Thyroid gland (tissue), 4 donors: ENCODE measurements around the gene C16orf89. TPM values are rescaled to one million over a fixed set of nuclear protein-coding genes. Genes with fewer than 3 reads are reported as not detected.

Source experiments
- DNase-seq, 2 donors: peaks; one replicate each; pipeline ENCODE4 v3.0.0-alpha.2; 2019
- H3K27ac ChIP-seq, 3 donors: fragments of 200-600 bp; sonication (generic); 1 replicate in 2 of 3; 2 replicates in 1 of 3; pipeline ENCODE4 v1.5.1; 2016 to 2019; ENCODE audit warnings: mild to moderate bottlenecking in 1 of 3, moderate library complexity in 1 of 3
- H3K27me3 ChIP-seq: fragments of 200-600 bp; sonication (generic); one replicate; pipeline ENCODE4 v1.5.1; 2019
- H3K36me3 ChIP-seq, 2 donors: fragments of 200-600 bp; sonication (generic); one replicate each; pipeline ENCODE4 v1.5.1; 2016 to 2019
- H3K4me1 ChIP-seq, 2 donors: fragments of 200-600 bp; sonication (generic); one replicate each; pipeline ENCODE4 v1.5.1; 2017 to 2019
- H3K4me3 ChIP-seq, 3 donors: fragments of 200-600 bp; sonication (generic); replicated peaks in 1 of 3; 1 replicate in 2 of 3; 2 replicates in 1 of 3; pipeline ENCODE4 v1.5.1; 2016; ENCODE audit warnings: mild to moderate bottlenecking in 1 of 3
- H3K9me3 ChIP-seq: fragments of 200-600 bp; sonication (generic); one replicate; pipeline ENCODE4 v1.5.1; 2017
- POLR2A ChIP-seq, 2 donors: fragments of 450-650 bp; IDR thresholded peaks; one replicate each; pipeline ENCODE4 v1.6.1; 2017; ENCODE audit warnings: antibody characterized with exemption in 2 of 2, mild to moderate bottlenecking in 2 of 2, moderate library complexity in 1 of 2
- WGBS, 2 donors: methylation state at CpG; one replicate each; pipeline ENCODE4 v1.1.5; 2017; 5-methylcytosine and 5-hydroxymethylcytosine counted together
- intact Hi-C: fragments of 100-400 bp; cut with DNase I; formaldehyde crosslinking; loops from one replicate; pipeline ENCODE4 v1.15.1; 2023
- total RNA-seq, 4 donors: library from RNA; depleted of rRNA; stranded (reverse); fragments of >200 nt; gene quantifications; one replicate each; pipeline ENCODE4 v1.2.3, GENCODE V29; 2016
- TF ChIP-seq, protein P1 (sequence below), 6 experiments: fragments of 200-600 bp in 3 of 6; fragments of 450-650 bp in 3 of 6; sonication (generic) in 3 of 6; IDR thresholded peaks; one replicate each; pipeline ENCODE4 v1.5.1; 2016 to 2019; ENCODE audit warnings: antibody characterized with exemption in 6 of 6, mild to moderate bottlenecking in 2 of 6, inconsistent platforms in 1 of 6, moderate library complexity in 1 of 6

Gene C16orf89
- total RNA-seq, 4 donors from 2014 or later: 172 to 385 (median 287) TPM

DNA sequence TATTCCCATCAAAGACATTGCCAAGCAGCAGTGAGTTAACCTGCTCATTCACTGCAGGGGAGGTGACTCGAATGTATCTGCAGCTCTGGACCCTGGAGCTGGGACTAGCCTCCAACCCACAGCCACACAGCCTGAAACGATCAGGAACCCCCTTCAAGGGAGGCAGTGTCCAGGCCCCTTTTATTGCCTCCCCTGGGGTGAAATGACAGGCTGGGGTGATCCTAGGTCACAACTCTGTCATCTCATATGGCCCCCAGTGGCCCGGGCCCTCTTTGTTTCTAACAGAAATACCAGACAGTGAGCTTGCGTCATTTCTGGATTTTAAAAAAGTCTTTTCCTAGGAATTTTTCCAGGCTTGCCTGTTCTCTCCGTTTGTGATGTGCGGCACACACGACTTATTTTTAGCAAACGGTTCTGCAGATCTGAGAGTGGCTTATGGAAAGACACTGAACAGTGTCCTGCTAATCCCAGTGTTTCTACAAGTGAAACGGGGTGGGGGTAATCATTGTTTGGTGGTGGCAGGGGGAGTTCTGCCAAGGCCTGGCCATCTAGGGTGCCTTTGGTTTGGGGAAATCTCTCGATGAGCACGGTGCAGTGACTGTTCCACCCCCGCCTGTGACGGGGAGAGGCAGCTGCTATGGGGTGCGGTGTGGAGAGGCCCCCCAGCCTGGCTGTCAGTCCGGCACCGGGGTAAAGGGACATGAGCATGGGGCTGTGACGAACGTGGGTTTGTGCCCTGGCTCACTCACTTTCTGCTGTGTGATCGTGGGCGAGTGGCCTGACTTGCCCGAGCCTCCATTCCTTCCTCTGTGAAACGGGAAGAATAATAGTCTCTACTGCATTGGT is 59.2 kb downstream of the C16orf89 start:
- H3K27me3 ChIP-seq: no peaks in the 10 kb centered on the region
- H3K4me3 ChIP-seq: no peak overlapping the region
- no peak overlapping the region for H3K27ac ChIP-seq
- DNase-seq: no peak
- H3K4me1 ChIP-seq: no peaks in the 10 kb centered on the region
- intact Hi-C loops: no loop called here
- H3K9me3 ChIP-seq: no peaks in the 10 kb centered on the region
- no peaks in the 10 kb centered on the region for H3K36me3 ChIP-seq
- 78 to 86% methylated on average over 22 of the region's 22 CpGs for WGBS, 2 donors
- TF ChIP-seq, protein P1, sequence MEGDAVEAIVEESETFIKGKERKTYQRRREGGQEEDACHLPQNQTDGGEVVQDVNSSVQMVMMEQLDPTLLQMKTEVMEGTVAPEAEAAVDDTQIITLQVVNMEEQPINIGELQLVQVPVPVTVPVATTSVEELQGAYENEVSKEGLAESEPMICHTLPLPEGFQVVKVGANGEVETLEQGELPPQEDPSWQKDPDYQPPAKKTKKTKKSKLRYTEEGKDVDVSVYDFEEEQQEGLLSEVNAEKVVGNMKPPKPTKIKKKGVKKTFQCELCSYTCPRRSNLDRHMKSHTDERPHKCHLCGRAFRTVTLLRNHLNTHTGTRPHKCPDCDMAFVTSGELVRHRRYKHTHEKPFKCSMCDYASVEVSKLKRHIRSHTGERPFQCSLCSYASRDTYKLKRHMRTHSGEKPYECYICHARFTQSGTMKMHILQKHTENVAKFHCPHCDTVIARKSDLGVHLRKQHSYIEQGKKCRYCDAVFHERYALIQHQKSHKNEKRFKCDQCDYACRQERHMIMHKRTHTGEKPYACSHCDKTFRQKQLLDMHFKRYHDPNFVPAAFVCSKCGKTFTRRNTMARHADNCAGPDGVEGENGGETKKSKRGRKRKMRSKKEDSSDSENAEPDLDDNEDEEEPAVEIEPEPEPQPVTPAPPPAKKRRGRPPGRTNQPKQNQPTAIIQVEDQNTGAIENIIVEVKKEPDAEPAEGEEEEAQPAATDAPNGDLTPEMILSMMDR (IDR thresholded peaks at IDR 0.05): no peak
- TF ChIP-seq POLR2A (IDR thresholded peaks at IDR 0.05): no peak

DNA sequence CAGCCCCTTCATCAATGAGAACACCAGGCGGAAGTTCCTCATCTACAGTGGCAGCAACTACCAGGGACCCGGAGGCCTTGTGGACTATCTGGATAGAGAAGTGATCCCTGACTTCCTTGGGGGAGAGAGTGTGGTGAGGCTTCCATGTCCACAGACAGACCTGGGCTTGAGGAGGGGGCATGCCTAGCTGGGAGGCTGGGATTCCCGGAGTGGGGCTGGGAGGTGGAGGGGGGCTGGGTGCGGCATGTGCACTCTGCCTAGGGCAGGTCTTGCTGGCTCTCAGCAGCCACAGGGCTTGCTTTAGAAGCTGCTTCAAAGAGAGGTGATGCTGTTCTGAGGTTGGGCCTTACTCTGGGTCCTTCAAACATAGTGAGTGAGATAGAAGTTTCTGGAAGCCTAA is 59.8 kb downstream of the C16orf89 start:
- Histone ChIP-seq H3K27ac (no peak overlapping the region), H3K36me3 (no peaks in the 10 kb centered on the region), H3K9me3 (no peaks in the 10 kb centered on the region), H3K4me1 (no peaks in the 10 kb centered on the region), H3K27me3 (no peaks in the 10 kb centered on the region), H3K4me3 (no peak overlapping the region)
- 73 to 93% methylated on average over 4 of the region's 4 CpGs for WGBS, 2 donors
- intact Hi-C loops: no loop called here
- no peak for DNase-seq
- TF ChIP-seq, protein P1 (IDR thresholded peaks at IDR 0.05): no peak
- no peak for TF ChIP-seq POLR2A (IDR thresholded peaks at IDR 0.05)

DNA sequence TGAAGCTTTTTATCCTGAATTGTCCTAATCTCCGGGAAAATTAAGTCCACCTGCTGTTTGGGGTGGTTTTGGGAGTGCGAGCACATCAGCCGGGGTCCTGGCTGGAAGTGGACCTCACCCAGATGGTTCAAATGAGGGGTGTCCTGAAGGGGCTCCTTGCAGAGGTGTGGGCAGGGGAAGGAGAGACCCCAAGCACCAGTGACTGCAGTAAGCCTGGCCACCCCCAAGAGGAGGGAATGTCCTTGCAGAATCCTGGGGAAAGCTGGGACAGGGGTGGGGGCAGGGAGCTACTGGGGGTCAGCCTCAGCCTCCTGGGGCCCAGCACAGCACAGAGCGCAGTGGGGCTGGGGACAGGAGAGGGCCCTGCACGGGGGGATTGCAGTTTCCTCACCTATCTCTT is 61.4 kb downstream of the C16orf89 start:
- Histone ChIP-seq H3K4me3 (no peak overlapping the region), H3K9me3 (no peaks in the 10 kb centered on the region), H3K36me3 (no peaks in the 10 kb centered on the region), H3K27ac (no peak overlapping the region), H3K4me1 (no peaks in the 10 kb centered on the region), H3K27me3 (no peaks in the 10 kb centered on the region)
- no peak for DNase-seq
- intact Hi-C loops: no loop called here
- 74 to 77% methylated on average over 5 of the region's 5 CpGs for WGBS, 2 donors
- no peak for TF ChIP-seq POLR2A (IDR thresholded peaks at IDR 0.05)
- TF ChIP-seq, protein P1 (IDR thresholded peaks at IDR 0.05): no peak

DNA sequence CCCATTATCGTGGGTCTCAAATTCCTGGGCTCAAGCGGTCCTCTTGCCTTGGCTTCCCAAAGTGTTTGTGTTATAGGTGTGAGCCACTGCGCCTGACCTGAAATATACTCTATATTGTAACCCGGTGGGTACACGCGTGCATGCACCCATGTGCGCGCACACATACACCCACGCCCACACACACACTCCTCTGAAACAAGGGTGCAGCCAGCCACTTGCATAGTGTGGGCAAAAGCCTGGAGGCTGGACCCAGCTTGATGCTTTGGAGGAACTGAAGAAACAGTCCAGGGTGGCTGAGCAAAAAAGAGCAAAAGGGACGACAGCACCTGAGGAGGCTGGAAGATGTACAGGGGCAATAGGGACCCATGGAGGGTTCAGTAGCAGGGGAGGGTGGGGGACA is 61.9 kb downstream of the C16orf89 start:
- no peak for DNase-seq
- H3K36me3 ChIP-seq: no peaks in the 10 kb centered on the region
- 85 to 89% methylated on average over 10 of the region's 10 CpGs for WGBS, 2 donors
- H3K4me3 ChIP-seq: no peak overlapping the region
- H3K9me3 ChIP-seq: no peaks in the 10 kb centered on the region
- H3K27ac ChIP-seq: no peak overlapping the region
- TF ChIP-seq, protein P1 (IDR thresholded peaks at IDR 0.05): no peak
- no peaks in the 10 kb centered on the region for H3K4me1 ChIP-seq
- H3K27me3 ChIP-seq: no peaks in the 10 kb centered on the region
- intact Hi-C loops: no loop called here

DNA sequence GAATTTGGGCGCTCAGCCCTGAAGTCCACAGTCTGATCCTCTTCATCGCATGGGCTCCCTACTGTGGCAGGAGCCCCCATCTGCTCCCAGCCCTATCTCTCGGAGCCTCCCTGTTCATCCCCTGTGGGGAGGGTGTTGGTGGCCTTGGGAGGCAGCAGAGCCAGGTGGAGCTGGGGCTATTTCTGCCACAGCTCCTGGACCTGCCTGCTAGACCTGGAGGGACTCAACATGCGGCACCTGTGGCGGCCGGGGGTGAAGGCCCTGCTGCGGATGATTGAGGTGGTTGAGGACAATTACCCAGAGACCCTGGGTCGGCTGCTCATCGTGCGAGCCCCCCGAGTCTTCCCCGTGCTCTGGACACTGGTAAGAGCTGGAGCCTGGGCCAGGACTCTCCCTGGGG is 62.5 kb downstream of the C16orf89 start:
- H3K9me3 ChIP-seq: no peaks in the 10 kb centered on the region
- H3K4me3 ChIP-seq: no peak overlapping the region
- DNase-seq: no peak
- no peaks in the 10 kb centered on the region for H3K27me3 ChIP-seq
- 50 to 84% methylated on average over 1 to 9 of the region's 12 CpGs for WGBS, 2 donors
- TF ChIP-seq POLR2A (IDR thresholded peaks at IDR 0.05): no peak
- TF ChIP-seq, protein P1 (IDR thresholded peaks at IDR 0.05): no peak
- no peak overlapping the region for H3K27ac ChIP-seq
- H3K4me1 ChIP-seq: no peaks in the 10 kb centered on the region
- intact Hi-C loops: no loop called here
- H3K36me3 ChIP-seq: no peaks in the 10 kb centered on the region
